Right lobe of liver (tissue), 6 donors: Measurements from ENCODE around the gene ALK. TPM values are rescaled to one million over a fixed set of nuclear protein-coding genes. Genes with fewer than 3 reads are reported as not detected.

ENCODE experiments used
- ATAC-seq, 4 donors: fragments of 200-7000 bp; cut with Tn5 transposase; one replicate each; pipeline ENCODE4 v1.9.1; 2020; ENCODE audit warnings: mild to moderate bottlenecking in 4 of 4, moderate library complexity in 4 of 4
- DNase-seq, 3 donors: peaks; one replicate each; pipeline ENCODE4 v3.0.0-alpha.2; 2020
- H3K27ac ChIP-seq, 3 donors: fragments of 200-600 bp; one replicate each; pipeline ENCODE4 v1.8.0; 2022
- H3K27me3 ChIP-seq, 2 donors: fragments of 200-600 bp; one replicate each; pipeline ENCODE4 v1.8.0; 2022
- H3K36me3 ChIP-seq, 4 donors: fragments of 200-600 bp; sonication (generic) in 1 of 4; one replicate each; pipeline versions ENCODE4 v1.5.1 to v1.8.0; 2017 to 2022; ENCODE audit warnings: control low read depth in 1 of 4
- H3K4me1 ChIP-seq, 4 donors: fragments of 200-600 bp; sonication (generic) in 1 of 4; one replicate each; pipeline versions ENCODE4 v1.5.1 to v1.8.0; 2017 to 2022; ENCODE audit warnings: control low read depth in 1 of 4
- H3K4me3 ChIP-seq, 3 donors: fragments of 200-600 bp; one replicate each; pipeline ENCODE4 v1.8.0; 2022
- H3K9me3 ChIP-seq, 4 donors: fragments of 200-600 bp; sonication (generic) in 1 of 4; one replicate each; pipeline versions ENCODE4 v1.5.1 to v1.8.0; 2017 to 2022; ENCODE audit warnings: control low read depth in 1 of 4
- CTCF ChIP-seq, 4 donors: fragments of 200-600 bp in 3 of 4; fragments of 450-650 bp in 1 of 4; IDR thresholded peaks; one replicate each; pipeline versions ENCODE4 v1.5.1 to v1.8.0; 2016 to 2022; ENCODE audit warnings: antibody characterized with exemption in 4 of 4, mild to moderate bottlenecking in 2 of 4
- POLR2A ChIP-seq: fragments of 450-650 bp; IDR thresholded peaks from one replicate; pipeline ENCODE4 v1.6.1; 2017; ENCODE audit warnings: antibody characterized with exemption, mild to moderate bottlenecking
- WGBS: methylation state at CpG from one replicate; pipeline ENCODE4 v1.1.6; 2018; ENCODE audit warnings: low coverage, low lambda C conversion rate; ENCODE audit not compliant: insufficient coverage; ENCODE audit errors: missing lambda C conversion rate; 5-methylcytosine and 5-hydroxymethylcytosine counted together
- intact Hi-C, 2 donors: fragments of 100-400 bp; cut with DNase I; formaldehyde crosslinking; loops; one replicate each; pipeline versions ENCODE4 v1.11.2 to v1.14.1; 2022
- total RNA-seq, 6 experiments: library from RNA; depleted of rRNA in 2 of 6; stranded (reverse); fragments of >200 nt in 2 of 6; fragmentation: NEBNext Ultra II Directional in 3 of 6; extraction: Animal tissue kit (Norgen Biotek cat#: 25700) in 3 of 6; gene quantifications; one replicate each; pipeline versions ENCODE4 v1.1.0 to v1.2.4, GENCODE V29; 2016 to 2023
- donor health status: DM: no; HTN: yes; CAD: no.
- donor health status: DM: no; HTN: no; CAD: no.
- donor health status: DM: no; HTN: no; CAD: no.
- donor health status: DM: no; HTN: yes; CAD: no.
- donor health status: DM: no; HTN: yes; CAD: no.

The ALK gene
- total RNA-seq, 6 experiments from 2014 or later, result 0.04 to 0.06 TPM; not detected in 4

- intact Hi-C loops, result no loop called here
Measured at GRCh38 chr2:29579495-29580169, 341.8 kb downstream of the ALK start.

GRCh38 chr2:29578084-29578598 lies 343.2 kb downstream of the ALK start:
- intact Hi-C loops, result no loop called here

More at GRCh38 chr2:29579495-29580169, 341.8 kb downstream of the ALK start:
- ATAC-seq, result no peak
- TF ChIP-seq CTCF (IDR thresholded peaks at IDR 0.05) (no peak), POLR2A (no peak)
- Histone ChIP-seq H3K4me1 (no peaks in the 10 kb centered on the region), H3K9me3 (no peaks in the 10 kb centered on the region), H3K27me3 (no peaks in the 10 kb centered on the region), H3K36me3 (no peaks in the 10 kb centered on the region), H3K4me3 (no peak overlapping the region), H3K27ac (no peak overlapping the region)
- no peak for DNase-seq
- 79% methylated on average over 4 of the region's 8 CpGs for WGBS

GRCh38 chr2:29576231-29576630 lies 345.2 kb downstream of the ALK start:
- intact Hi-C loops, result no loop called here
- WGBS, result 24% methylated on average over 3 of the region's 3 CpGs
- ATAC-seq, result peak in 3 of 4 donors; percentile 25 to 93 (median 64)

More at GRCh38 chr2:29578084-29578598, 343.2 kb downstream of the ALK start:
- ATAC-seq, result no peak
- no peak for DNase-seq
- Histone ChIP-seq H3K27ac (no peak overlapping the region), H3K4me3 (no peak overlapping the region), H3K27me3 (no peaks in the 10 kb centered on the region), H3K4me1 (no peaks in the 10 kb centered on the region), H3K36me3 (no peaks in the 10 kb centered on the region), H3K9me3 (no peaks in the 10 kb centered on the region)
- TF ChIP-seq CTCF (IDR thresholded peaks at IDR 0.05) (no peak), POLR2A (no peak)
- 17% methylated on average over 1 of the region's 3 CpGs for WGBS

GRCh38 chr2:29575370-29575890 lies 346.0 kb downstream of the ALK start:
- no peak overlapping the region for H3K27ac ChIP-seq
- H3K27me3 ChIP-seq, result no peaks in the 10 kb centered on the region
- intact Hi-C loops, result no loop called here
- no peaks in the 10 kb centered on the region for H3K36me3 ChIP-seq
- DNase-seq, result no peak
- H3K4me3 ChIP-seq, result no peak overlapping the region
- H3K4me1 ChIP-seq, result no peaks in the 10 kb centered on the region
- H3K9me3 ChIP-seq, result no peaks in the 10 kb centered on the region
- ATAC-seq, result no peak
- 98% methylated on average over 4 of the region's 4 CpGs for WGBS
- TF ChIP-seq POLR2A, result no peak
- no peak for TF ChIP-seq CTCF (IDR thresholded peaks at IDR 0.05)

More at GRCh38 chr2:29576231-29576630, 345.2 kb downstream of the ALK start:
- Histone ChIP-seq H3K9me3 (no peaks in the 10 kb centered on the region), H3K36me3 (no peaks in the 10 kb centered on the region), H3K4me1 (no peaks in the 10 kb centered on the region), H3K4me3 (no peak overlapping the region), H3K27me3 (no peaks in the 10 kb centered on the region), H3K27ac (no peak overlapping the region)
- peak in 1 of 3 donors; percentile 58 for DNase-seq
- no peak for TF ChIP-seq POLR2A
- TF ChIP-seq CTCF (IDR thresholded peaks at IDR 0.05), result no peak
